Measurements from ENCODE around the gene PRSS16.
A peak's percentile ranks its signal among the peaks of the same experiment; 100 is the strongest.

Gene PRSS16

DNA sequence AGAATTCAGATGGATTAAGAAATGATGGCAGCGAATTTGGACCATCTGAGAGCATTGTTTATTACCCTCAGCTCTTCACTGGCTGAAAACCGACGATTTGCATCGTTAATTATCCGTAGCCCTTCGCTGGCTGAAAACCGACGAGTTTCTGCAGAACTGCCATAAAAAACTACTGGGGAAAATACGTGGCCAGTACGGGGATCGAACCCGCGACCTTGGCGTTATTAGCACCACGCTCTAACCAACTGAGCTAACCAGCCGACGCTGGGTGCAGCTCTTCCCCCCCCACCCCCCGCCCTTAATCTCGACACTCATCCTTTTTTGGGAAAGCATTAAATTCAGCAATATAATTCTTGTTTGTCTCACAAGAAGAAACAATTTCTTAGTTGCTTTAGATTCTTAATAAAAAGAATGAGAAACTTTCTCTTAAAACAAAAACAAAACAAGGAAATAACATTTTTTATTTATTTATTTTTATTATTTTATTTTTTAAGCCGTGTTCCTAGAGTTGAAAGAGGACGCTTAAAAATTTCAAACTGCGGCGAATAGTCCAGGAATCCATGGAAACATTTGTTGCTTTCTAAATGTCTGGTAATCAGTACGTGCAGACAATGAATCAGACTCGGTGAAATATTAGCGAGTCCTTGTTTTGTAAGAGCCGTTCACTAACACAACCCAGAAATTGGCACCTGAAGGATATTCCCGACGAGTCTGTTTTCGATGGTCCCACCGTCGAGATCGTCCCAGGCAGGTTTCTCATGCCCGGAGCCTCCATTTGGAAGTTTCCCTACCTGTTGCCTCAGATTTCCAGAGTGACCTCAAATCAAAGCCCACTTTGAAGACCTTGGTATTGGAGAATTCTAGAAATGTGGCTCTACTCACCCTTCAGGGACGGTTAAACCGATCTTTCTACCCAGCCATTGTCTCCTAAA, 27.8 kb downstream of the PRSS16 start:
- no peak overlapping the region for H3K4me3 ChIP-seq (ENCODE audit: low read depth, low read length)
- no peak for DNase-seq (ENCODE audit: low read depth)
- TF ChIP-seq, protein P1, sequence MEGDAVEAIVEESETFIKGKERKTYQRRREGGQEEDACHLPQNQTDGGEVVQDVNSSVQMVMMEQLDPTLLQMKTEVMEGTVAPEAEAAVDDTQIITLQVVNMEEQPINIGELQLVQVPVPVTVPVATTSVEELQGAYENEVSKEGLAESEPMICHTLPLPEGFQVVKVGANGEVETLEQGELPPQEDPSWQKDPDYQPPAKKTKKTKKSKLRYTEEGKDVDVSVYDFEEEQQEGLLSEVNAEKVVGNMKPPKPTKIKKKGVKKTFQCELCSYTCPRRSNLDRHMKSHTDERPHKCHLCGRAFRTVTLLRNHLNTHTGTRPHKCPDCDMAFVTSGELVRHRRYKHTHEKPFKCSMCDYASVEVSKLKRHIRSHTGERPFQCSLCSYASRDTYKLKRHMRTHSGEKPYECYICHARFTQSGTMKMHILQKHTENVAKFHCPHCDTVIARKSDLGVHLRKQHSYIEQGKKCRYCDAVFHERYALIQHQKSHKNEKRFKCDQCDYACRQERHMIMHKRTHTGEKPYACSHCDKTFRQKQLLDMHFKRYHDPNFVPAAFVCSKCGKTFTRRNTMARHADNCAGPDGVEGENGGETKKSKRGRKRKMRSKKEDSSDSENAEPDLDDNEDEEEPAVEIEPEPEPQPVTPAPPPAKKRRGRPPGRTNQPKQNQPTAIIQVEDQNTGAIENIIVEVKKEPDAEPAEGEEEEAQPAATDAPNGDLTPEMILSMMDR (IDR thresholded peaks at IDR 0.05; ENCODE audit: low read depth, low read length, missing control alignments): no peak

DNA sequence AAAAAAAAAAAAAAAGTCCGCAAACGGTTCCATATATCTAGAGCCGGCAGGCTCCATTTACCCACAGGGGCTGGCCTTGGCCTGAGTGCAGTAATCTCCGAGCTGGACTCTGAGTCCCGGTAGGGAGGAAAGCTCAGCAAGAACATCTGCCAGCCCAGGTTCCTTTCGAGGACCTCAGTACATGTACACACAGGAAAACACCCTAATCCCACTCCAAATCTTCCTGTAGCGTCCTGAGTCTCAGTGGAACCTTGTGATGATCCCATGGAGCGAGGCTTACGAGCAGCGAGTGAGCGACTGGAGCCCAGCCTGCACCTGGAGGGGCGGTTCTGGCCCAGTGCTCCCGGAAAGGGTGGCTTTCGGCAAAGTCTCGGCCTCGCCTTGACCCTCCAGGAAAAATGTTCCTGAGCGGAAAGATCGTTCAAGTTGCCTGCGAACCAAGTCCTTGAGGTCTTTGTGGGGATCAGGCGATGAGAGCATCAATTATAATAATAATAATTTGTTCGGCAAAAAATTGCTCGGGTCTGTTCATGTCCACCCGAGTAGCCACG, 32.1 kb downstream of the PRSS16 start:
- peak overlapping the region; percentile 53 for H3K4me3 ChIP-seq (ENCODE audit: low read depth, low read length)
- no peak for DNase-seq (ENCODE audit: low read depth)
- TF ChIP-seq, protein P1 (IDR thresholded peaks at IDR 0.05; ENCODE audit: low read depth, low read length, missing control alignments): no peak

DNA sequence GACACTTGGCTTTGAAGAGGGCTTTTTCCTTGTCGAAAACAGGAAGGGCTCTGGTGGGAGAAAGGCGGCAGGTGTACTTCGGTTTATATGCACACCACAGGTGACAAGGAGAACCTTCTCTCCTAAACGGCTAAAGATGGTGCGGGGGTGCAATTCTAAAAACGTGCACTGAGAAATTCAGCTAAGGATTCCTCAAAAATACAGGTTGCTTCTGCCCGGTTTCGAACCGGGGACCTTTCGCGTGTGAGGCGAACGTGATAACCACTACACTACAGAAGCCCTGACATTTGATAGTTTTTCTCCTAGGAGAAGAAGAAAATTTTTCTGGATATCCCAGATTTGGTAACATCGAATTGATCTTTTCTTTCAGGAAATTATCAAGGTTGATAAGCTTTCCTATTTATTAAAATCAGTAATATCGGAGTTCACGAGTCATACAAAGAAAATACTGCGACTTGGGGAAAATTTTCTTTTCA, 32.6 kb downstream of the PRSS16 start:
- H3K4me3 ChIP-seq (ENCODE audit: low read depth, low read length): peak overlapping the region; percentile 53
- no peak for DNase-seq (ENCODE audit: low read depth)
- TF ChIP-seq, protein P1 (IDR thresholded peaks at IDR 0.05; ENCODE audit: low read depth, low read length, missing control alignments): no peak

DNA sequence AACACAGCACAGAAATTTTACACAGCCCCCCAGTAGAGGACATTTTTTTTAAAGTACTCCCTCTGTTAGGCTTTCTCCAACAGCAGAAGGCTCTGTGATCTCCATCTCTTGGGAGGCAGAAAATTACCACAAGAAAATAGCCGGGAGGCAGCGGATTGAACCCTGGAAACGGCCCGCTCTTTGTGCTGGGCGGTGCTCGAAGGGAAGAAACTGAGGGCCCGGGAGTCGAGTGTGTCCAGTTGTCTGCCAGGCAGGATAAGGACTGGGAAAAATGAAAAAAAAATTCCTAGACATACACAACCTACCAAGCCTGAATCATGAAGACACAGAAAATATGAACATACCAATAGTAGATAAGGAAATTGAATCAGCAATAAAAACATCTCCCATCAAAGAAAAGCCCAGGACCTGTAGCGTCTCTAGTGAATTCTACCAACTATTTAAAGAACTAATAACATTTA, 33.1 kb downstream of the PRSS16 start:
- TF ChIP-seq, protein P1 (IDR thresholded peaks at IDR 0.05; ENCODE audit: low read depth, low read length, missing control alignments): no peak
- peak overlapping the region; percentile 53 for H3K4me3 ChIP-seq (ENCODE audit: low read depth, low read length)
- no peak for DNase-seq (ENCODE audit: low read depth)

DNA sequence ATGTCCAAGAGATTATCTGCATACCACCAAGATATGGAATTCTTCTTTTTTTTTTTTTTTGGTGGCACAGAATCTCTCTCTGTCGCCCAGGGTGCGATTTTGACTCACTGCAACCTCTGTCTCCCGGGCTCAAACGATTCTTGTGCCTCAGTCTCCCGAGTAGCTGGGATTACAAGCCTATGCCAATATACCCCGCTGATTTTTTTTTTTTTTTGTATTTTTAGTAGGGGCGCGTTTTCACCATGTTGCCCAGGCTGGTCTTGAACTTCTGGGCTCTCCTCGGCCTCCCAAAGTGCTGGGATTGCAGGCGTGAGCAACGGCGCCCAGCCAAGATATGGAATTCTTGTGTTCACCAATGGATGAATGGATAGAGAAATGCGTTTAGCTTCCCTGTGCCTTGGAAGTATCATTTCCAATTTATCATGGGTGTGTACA, 33.6 kb downstream of the PRSS16 start:
- H3K4me3 ChIP-seq (ENCODE audit: low read depth, low read length): no peak overlapping the region; the same call in 1 of the 2 replicates
- DNase-seq (ENCODE audit: low read depth): no peak
- TF ChIP-seq, protein P1 (IDR thresholded peaks at IDR 0.05; ENCODE audit: low read depth, low read length, missing control alignments): no peak

DNA sequence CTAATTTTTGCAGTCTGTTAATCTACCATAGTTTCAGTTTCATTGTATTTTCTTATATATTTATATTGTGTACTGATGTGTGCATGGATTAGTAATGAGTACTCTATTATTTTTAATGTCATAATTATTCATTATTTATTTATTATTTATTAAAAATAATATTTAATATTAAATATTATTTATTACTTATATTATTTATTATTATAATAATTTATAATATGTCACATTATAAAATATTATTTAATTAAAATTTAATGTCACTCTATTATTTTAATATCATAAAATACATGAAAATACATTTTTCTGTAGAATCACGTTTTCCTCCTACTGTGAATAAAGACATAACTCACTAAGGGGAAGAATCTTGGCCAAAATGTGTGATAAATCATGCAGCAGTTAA, 34.1 kb downstream of the PRSS16 start:
- H3K4me3 ChIP-seq (ENCODE audit: low read depth, low read length): no peak overlapping the region
- TF ChIP-seq, protein P1 (IDR thresholded peaks at IDR 0.05; ENCODE audit: low read depth, low read length, missing control alignments): no peak
- DNase-seq (ENCODE audit: low read depth): no peak

Measured in GM12864 (cell line).